Measurements from ENCODE around the gene CRPPA. TPM values are rescaled to one million over a fixed set of nuclear protein-coding genes. Genes with fewer than 3 reads are reported as not detected.
"Not testable (repeated sequence)": the region's sequence is repeated elsewhere in the genome, so short reads cannot be mapped to it uniquely, and the experiment has no call there.

Gene CRPPA
- total RNA-seq, 4 donors from 2014 or later, result 0.26 to 1.9 (median 0.85) TPM

GRCh38 chr7:16447876-16448275 lies 26.5 kb upstream of the CRPPA start:
- intact Hi-C loops (cut with DNase I), result no loop called here
- Histone ChIP-seq H3K36me3 (no peaks in the 10 kb centered on the region), H3K4me3 (no peak overlapping the region), H3K9me3 (no peaks in the 10 kb centered on the region), H3K27me3 (no peaks in the 10 kb centered on the region), H3K4me1 (no peaks in the 10 kb centered on the region), H3K27ac (no peak overlapping the region)
- WGBS, 2 donors, result 33 to 41% methylated on average over 1 of the region's 1 CpG
- no peak for DNase-seq
- TF ChIP-seq CTCF (IDR thresholded peaks at IDR 0.05) (no peak), POLR2A (IDR thresholded peaks at IDR 0.05) (no peak)

- Histone ChIP-seq H3K9me3 (no peaks in the 10 kb centered on the region), H3K27me3 (no peaks in the 10 kb centered on the region), H3K4me1 (no peaks in the 10 kb centered on the region), H3K36me3 (no peaks in the 10 kb centered on the region), H3K27ac (no peak overlapping the region), H3K4me3 (no peak overlapping the region)
- TF ChIP-seq CTCF (IDR thresholded peaks at IDR 0.05) (no peak), POLR2A (IDR thresholded peaks at IDR 0.05) (no peak)
- intact Hi-C loops (cut with DNase I), result no loop called here
- WGBS, 2 donors, result 85 to 93% methylated on average over 1 of the region's 1 CpG
- DNase-seq, result no peak
Observed at GRCh38 chr7:16446508-16446907, 25.2 kb upstream of the CRPPA start.

GRCh38 chr7:16443871-16444270 lies 22.5 kb upstream of the CRPPA start:
- H3K36me3 ChIP-seq; DNase-seq; H3K27ac ChIP-seq; intact Hi-C loops (cut with DNase I); H3K27me3 ChIP-seq; H3K9me3 ChIP-seq; H3K4me1 ChIP-seq; H3K4me3 ChIP-seq: not testable (repeated sequence)
- WGBS, 2 donors, result 86 to 95% methylated on average over 2 of the region's 2 CpGs

GRCh38 chr7:16438988-16439387 lies 17.6 kb upstream of the CRPPA start:
- H3K4me3 ChIP-seq, result no peak overlapping the region
- H3K36me3 ChIP-seq, result no peaks in the 10 kb centered on the region
- intact Hi-C loops (cut with DNase I), result loop anchor here (10.0 kb wide), 1 partner anchor 126 kb away; no protein-coding TSS in a partner anchor
- DNase-seq, result no peak
- H3K9me3 ChIP-seq, result no peaks in the 10 kb centered on the region
- TF ChIP-seq CTCF (IDR thresholded peaks at IDR 0.05), result no peak
- no peak for TF ChIP-seq POLR2A (IDR thresholded peaks at IDR 0.05)
- no peak overlapping the region for H3K27ac ChIP-seq
- no peaks in the 10 kb centered on the region for H3K4me1 ChIP-seq
- H3K27me3 ChIP-seq, result no peaks in the 10 kb centered on the region

GRCh38 chr7:16436306-16436705 lies 15.0 kb upstream of the CRPPA start:
- Histone ChIP-seq H3K27me3 (no peaks in the 10 kb centered on the region), H3K9me3 (no peaks in the 10 kb centered on the region), H3K27ac (no peak overlapping the region), H3K36me3 (no peaks in the 10 kb centered on the region), H3K4me3 (no peak overlapping the region), H3K4me1 (no peaks in the 10 kb centered on the region)
- intact Hi-C loops (cut with DNase I), result loop anchor here (10.0 kb wide), 1 partner anchor 128 kb away; no protein-coding TSS in a partner anchor
- 61 to 73% methylated on average over 2 of the region's 2 CpGs for whole genome bisulfite sequencing, 2 donors
- no peak for TF ChIP-seq POLR2A (IDR thresholded peaks at IDR 0.05)
- TF ChIP-seq CTCF (IDR thresholded peaks at IDR 0.05), result no peak
- no peak for DNase-seq

GRCh38 chr7:16433568-16434122 lies 12.3 kb upstream of the CRPPA start:
- no peak for DNase-seq
- TF ChIP-seq POLR2A (IDR thresholded peaks at IDR 0.05), result no peak
- no peak for TF ChIP-seq CTCF (IDR thresholded peaks at IDR 0.05)
- H3K36me3 ChIP-seq, result no peaks in the 10 kb centered on the region
- intact Hi-C loops (cut with DNase I), result loop anchor here (10.0 kb wide), 1 partner anchor 131 kb away; no protein-coding TSS in a partner anchor
- H3K9me3 ChIP-seq, result no peaks in the 10 kb centered on the region
- H3K27me3 ChIP-seq, result no peaks in the 10 kb centered on the region
- WGBS, 2 donors, result 69 to 75% methylated on average over 2 of the region's 2 CpGs
- H3K4me1 ChIP-seq, result no peaks in the 10 kb centered on the region
- H3K27ac ChIP-seq, result no peak overlapping the region
- H3K4me3 ChIP-seq, result no peak overlapping the region
